Activated CD4-positive, alpha-beta T cell treated with anti-CD3 and anti-CD28 coated beads for 4 hours (primary cell): ENCODE measurements around the gene PRKN.

ENCODE experiments used
- DNase-seq, 2 donors: peaks; one replicate each; pipeline ENCODE4 v3.0.0-alpha.2; 2020

Gene PRKN

GRCh38 chr6:161417717-161418462 lies 1309.7 kb downstream of the PRKN start:
- DNase-seq: no peak

GRCh38 chr6:161415302-161415855 lies 1312.2 kb downstream of the PRKN start:
- no peak for DNase-seq

GRCh38 chr6:161414707-161415106 lies 1312.9 kb downstream of the PRKN start:
- no peak for DNase-seq

DNA sequence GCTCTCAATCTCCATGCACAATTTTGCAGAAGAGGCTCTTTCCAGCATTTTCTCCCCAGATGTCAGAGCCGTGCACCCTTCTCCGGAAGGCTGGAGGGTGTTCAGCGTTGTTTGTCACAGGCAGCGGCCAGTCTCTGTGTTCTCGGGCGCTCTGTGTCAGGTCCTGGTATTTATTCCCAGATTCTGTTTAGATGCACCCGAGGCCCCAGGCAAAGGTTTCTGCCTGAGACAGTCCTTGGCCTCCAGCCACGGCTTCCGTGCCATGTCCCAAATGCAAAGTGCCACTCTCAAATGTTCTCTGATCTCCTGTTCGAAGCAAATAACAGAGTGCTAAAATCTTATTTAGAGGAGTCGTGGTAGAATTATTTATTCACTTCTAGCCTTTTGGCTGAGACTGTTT lies 1313.4 kb downstream of the PRKN start:
- DNase-seq: no peak

DNA sequence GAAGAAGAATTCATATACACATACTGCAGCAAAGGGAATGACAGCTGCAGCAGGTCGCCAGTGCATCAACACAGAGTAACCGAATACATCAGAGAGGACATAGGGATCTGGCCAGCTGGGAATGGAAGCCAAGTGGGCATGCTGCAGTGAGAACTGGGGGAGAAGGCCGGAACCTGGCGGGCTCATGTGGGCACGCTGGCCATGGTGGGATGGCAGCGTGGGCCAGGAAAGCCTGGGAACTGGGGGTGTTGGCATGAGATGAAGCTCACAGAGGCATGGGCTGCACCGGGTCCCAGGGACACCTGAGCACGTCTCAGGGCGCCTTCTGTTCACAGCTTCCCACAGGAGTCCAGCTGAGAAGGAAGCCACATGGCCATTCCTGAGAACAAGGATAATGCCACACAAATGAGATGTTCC lies 1314.2 kb downstream of the PRKN start:
- no peak for DNase-seq

DNA sequence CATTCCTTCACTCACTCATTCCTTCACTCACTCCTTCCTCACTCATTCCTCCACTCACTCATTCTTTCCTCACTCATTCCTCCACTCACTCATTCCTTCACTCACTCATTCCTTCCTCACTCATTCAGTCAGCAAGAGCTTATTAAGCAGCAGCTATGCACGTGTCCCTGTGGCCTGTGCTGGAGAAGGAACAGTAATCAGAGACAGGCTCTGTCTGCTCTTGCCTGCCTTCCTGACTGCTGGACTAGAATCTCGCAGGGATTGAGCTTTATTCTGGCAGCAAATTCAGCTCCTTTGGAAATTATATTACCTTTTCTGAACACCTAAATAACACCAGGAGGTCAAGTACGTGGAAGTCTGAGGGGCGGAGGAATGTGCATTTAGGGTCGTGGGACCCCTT lies 1314.8 kb downstream of the PRKN start:
- no peak for DNase-seq

GRCh38 chr6:161411265-161411944 lies 1316.2 kb downstream of the PRKN start:
- no peak for DNase-seq

DNA sequence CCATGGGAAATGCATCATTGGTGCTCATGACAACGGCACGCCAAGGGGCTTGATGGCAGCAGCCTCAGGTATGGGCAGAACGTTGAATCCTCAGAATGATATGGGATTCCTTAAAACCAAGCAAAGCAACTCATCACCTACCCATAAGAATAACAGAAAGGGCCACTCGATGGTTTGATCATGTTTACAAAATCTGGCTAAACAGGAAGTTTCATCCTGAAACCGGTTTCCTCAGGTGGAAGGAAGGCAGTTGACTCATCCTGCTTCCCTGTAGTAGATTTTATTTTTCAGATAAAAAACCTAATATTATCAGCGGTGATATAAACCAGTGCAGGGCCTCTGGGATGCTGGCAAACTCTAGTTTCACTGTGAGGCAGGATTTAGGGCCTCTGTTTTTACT lies 1316.8 kb downstream of the PRKN start:
- DNase-seq: no peak

DNA sequence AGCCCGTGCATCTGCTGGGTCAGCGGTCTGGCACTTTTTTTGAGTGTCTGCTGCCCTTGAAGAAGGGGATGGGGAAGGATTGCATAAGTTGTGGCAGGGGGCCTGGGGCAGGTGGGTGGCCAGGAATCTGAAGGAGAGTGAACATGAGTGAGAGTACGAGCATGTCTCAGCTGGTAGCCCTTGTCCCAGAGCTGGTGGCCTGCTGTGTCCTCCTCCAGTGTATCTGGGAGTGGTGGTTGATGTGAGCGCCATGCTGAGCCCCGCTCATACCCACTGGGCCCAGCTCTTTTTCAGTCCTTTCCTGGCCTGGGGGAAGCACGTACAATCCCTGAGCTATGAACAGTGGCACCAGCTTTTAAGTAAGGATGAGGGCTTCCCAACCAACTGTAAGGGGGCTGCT lies 1317.5 kb downstream of the PRKN start:
- no peak for DNase-seq

- no peak for DNase-seq
Measured at GRCh38 chr6:161409353-161409752, 1318.2 kb downstream of the PRKN start.

DNA sequence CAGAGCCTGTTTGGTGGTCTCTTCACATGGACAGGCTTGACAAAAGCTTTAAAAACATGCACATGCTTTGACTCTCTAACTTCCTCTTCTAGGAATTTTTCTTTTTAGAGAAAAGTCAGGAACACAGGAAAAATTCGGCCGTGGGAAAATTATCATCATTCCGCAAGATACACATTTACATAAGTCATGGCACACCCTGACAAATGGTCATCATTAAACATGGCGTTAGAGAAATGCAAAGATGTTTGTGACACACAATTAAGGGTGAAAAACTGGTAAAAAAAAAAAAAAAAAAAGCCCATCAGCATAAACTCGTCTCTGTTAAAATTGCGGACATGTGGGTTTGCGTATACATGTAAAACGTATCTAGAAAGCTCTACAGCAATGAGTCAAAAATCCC lies 1319.5 kb downstream of the PRKN start:
- no peak for DNase-seq

- DNase-seq: no peak
Measured at GRCh38 chr6:161407581-161407980, 1320.0 kb downstream of the PRKN start.

- DNase-seq: no peak
Measured at GRCh38 chr6:161407115-161407514, 1320.5 kb downstream of the PRKN start.

- DNase-seq: no peak
Measured at GRCh38 chr6:161406646-161407045, 1320.9 kb downstream of the PRKN start.

GRCh38 chr6:161405418-161405817 lies 1322.1 kb downstream of the PRKN start:
- DNase-seq: no peak

- no peak for DNase-seq
Measured at GRCh38 chr6:161403717-161404116, 1323.8 kb downstream of the PRKN start.

DNA sequence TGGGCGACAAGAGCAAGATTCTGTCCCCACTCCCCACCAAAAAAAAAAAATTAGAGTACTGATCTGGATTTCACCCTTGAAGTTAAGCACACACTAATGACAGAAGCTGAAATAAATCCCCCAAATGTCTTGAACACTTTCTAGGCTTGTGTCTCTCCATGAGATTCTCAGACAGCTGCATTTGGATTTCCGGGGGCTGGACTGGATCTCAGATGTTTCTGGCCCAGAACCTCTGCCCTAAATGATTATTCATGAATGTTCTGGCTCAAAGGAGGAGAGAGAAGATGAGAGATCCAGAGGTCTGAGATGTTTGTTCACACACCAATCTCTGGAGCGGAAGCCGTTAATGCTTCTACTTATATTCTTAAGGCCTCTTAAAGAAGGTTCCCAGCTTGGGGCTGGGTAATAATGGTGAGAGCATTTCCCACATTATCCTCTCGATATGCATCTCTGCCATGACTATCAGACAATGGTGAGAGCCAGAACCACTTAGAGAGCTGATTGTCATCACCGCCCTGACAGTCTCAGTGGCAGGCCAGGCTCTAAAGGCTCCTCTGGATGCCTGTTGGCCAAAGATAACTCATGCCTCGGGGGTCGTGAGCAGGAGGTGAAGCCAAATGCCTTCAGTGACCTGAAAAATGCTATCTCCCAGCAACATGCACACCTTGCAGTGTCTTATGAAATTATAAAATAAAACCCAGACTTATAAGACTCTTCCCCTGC lies 1325.8 kb downstream of the PRKN start:
- DNase-seq: no peak

GRCh38 chr6:161400671-161401070 lies 1326.9 kb downstream of the PRKN start:
- no peak for DNase-seq

DNA sequence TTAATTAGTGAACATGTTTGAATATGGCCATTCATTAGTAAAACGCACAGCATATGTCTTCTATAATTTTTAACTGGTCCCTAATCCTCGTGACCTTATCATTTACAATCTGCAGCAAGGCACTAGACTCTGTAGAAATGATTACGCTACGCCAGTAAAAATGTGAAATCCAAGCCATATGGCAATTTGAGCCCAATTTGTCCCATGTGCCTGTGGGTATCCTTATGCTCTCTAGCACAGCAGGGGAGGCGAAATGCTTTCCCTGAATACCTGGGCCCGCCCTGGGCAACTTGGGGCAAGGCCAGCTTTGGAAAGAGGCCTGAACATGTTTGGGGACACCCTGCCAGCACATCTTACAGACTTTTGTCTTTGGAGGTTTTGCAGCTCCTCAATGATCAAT lies 1331.0 kb downstream of the PRKN start:
- DNase-seq: no peak

DNA sequence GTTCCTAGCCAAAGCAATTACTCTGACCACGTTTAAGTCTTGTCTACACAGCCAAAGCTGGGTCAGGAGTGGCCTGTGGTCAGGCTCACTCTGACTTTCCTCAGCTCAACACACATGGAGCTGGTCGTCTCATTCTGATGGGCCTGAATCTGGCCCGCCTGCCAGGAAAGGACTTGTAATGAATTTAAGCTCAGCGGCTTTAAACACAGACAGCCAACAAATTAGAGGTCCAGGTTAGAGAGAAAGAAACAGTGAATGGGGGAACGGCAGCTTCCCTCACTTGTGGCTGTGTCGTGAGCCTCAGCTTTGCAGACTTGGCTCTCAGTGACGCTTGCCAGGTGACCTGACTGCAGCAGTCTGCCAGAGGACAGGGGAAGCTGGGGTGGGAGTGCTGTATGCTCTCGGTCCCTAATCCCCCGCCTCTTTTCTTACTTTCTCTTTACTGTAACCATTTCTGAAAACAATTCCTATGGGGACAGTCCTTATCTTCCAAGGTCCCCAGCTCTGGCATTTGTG lies 1331.8 kb downstream of the PRKN start:
- DNase-seq: no peak

GRCh38 chr6:161394437-161394836 lies 1333.1 kb downstream of the PRKN start:
- no peak for DNase-seq

GRCh38 chr6:161393839-161394364 lies 1333.7 kb downstream of the PRKN start:
- DNase-seq: peak; percentile 52 to 59

- DNase-seq: no peak
Measured at GRCh38 chr6:161393292-161393691, 1334.3 kb downstream of the PRKN start.
